ENCODE results near the gene MGAT5B. TPM values are rescaled to one million over a fixed set of nuclear protein-coding genes. Genes with fewer than 3 reads are reported as not detected.

MGAT5B gene
- total RNA-seq, 4 donors from 2014 or later: 0.78 to 1.5 (median 0.96) TPM

- 89 to 92% methylated on average over 9 of the region's 9 CpGs for WGBS, 2 donors
- H3K9me3 ChIP-seq: no peaks in the 10 kb centered on the region
- no peaks in the 10 kb centered on the region for H3K4me1 ChIP-seq
- H3K27ac ChIP-seq: no peak overlapping the region
- DNase-seq (ENCODE audit: low spot score in 2 of 2): no peak
- TF ChIP-seq, protein P1, sequence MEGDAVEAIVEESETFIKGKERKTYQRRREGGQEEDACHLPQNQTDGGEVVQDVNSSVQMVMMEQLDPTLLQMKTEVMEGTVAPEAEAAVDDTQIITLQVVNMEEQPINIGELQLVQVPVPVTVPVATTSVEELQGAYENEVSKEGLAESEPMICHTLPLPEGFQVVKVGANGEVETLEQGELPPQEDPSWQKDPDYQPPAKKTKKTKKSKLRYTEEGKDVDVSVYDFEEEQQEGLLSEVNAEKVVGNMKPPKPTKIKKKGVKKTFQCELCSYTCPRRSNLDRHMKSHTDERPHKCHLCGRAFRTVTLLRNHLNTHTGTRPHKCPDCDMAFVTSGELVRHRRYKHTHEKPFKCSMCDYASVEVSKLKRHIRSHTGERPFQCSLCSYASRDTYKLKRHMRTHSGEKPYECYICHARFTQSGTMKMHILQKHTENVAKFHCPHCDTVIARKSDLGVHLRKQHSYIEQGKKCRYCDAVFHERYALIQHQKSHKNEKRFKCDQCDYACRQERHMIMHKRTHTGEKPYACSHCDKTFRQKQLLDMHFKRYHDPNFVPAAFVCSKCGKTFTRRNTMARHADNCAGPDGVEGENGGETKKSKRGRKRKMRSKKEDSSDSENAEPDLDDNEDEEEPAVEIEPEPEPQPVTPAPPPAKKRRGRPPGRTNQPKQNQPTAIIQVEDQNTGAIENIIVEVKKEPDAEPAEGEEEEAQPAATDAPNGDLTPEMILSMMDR (IDR thresholded peaks at IDR 0.05): no peak
- TF ChIP-seq EP300 (IDR thresholded peaks at IDR 0.05) (no peak), POLR2A (IDR thresholded peaks at IDR 0.05) (no peak)
- H3K4me3 ChIP-seq: no peak overlapping the region
- H3K36me3 ChIP-seq: no peaks in the 10 kb centered on the region
- H3K27me3 ChIP-seq: peaks cover 0 to 16% of the 10 kb centered on the region in 2 donors
Measured at GRCh38 chr17:76953066-76953465, 84.9 kb downstream of the MGAT5B start.

DNA sequence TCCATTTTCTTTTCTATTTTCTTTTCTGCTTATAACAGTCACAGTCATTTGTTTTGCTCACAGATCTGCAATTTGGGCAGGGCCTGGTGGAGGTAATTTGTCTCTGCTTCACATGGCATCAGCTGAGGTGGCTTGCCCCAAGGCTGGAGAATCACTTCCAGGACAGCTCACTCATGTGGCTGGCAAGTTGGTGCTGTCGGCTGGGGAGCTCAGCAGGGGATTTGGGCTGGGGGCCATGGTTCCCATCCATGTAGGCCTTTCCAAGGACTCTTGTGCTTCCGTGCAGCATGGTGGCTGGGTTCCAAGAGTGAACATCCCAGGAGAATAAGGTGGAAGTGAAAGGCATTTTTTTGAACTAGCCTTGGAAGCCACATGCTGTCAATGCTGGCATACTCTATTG, 85.7 kb downstream of the MGAT5B start:
- Histone ChIP-seq H3K9me3 (no peaks in the 10 kb centered on the region), H3K27me3 (peaks cover 0 to 25% of the 10 kb centered on the region in 2 donors), H3K27ac (no peak overlapping the region), H3K4me3 (no peak overlapping the region), H3K4me1 (no peaks in the 10 kb centered on the region), H3K36me3 (no peaks in the 10 kb centered on the region)
- 39 to 66% methylated on average over 2 of the region's 2 CpGs for WGBS, 2 donors
- no peak for DNase-seq (ENCODE audit: low spot score in 2 of 2)
- TF ChIP-seq POLR2A (IDR thresholded peaks at IDR 0.05) (no peak), EP300 (IDR thresholded peaks at IDR 0.05) (no peak)
- TF ChIP-seq, protein P1 (IDR thresholded peaks at IDR 0.05): no peak

DNA sequence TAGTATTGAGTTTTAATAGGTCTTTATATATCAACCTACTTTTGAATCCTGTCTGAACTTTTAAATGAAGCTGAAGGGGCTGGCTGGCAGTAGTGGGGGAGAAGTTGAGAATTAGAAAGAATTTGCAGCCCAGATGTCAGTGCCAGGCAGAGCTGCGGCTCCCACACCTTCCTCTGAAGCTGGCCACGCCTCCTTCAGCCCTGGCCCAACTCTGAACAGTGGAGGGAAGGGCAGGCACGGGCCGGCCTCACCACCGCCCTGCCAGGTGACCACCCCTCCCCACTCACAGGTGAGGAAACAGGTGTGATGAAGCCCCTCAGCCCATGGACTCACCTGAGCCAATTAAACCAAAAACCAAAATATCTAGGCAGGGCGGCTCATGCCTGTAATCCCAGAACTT, 87.0 kb downstream of the MGAT5B start:
- no peaks in the 10 kb centered on the region for H3K36me3 ChIP-seq
- no peaks in the 10 kb centered on the region for H3K9me3 ChIP-seq
- H3K27ac ChIP-seq: no peak overlapping the region
- H3K27me3 ChIP-seq: peaks cover 0 to 32% of the 10 kb centered on the region in 2 donors
- no peak for DNase-seq (ENCODE audit: low spot score in 2 of 2)
- WGBS, 2 donors: 75 to 77% methylated on average over 6 of the region's 6 CpGs
- TF ChIP-seq POLR2A (IDR thresholded peaks at IDR 0.05): no peak
- TF ChIP-seq, protein P1 (IDR thresholded peaks at IDR 0.05): no peak
- TF ChIP-seq EP300 (IDR thresholded peaks at IDR 0.05): no peak
- no peak overlapping the region for H3K4me3 ChIP-seq
- H3K4me1 ChIP-seq: no peaks in the 10 kb centered on the region

DNA sequence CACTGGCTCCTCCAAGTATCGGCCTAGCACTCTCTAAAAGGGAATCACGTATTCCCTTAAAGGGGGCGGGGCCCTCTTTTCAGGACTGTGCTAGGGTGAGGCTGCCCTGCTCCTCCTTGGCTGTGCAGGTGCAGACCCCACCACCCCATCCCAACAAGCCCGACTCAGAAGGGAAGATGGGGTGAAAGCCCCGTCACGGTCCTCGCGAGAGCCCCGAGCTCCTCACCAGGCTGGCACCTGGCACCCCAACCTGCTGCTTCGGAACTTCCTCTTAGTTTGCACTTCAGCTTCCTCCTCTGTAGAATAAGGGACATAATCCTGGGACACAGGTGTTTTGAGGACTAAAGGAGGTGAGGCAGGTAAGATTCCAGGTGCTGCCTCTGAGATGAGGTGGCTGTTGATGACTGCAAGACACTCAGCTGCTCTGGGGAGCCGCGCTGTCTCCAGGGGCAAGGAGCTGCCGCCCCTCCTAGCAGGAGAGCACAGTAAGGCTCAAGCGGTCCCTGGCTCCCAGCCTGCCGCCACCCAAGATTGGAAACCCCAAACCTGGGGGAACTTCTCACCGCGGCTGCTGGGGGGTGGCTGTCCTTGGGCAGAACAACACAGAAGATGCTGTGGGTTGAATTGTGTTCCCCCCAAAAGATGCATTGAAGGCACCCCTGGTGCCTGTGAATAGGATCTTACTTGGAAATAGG, 88.8 kb downstream of the MGAT5B start:
- no peaks in the 10 kb centered on the region for H3K4me1 ChIP-seq
- 83 to 92% methylated on average over 17 of the region's 17 CpGs for WGBS, 2 donors
- no peaks in the 10 kb centered on the region for H3K9me3 ChIP-seq
- H3K27ac ChIP-seq: no peak overlapping the region
- TF ChIP-seq POLR2A (IDR thresholded peaks at IDR 0.05) (no peak), EP300 (IDR thresholded peaks at IDR 0.05) (no peak)
- TF ChIP-seq, protein P1 (IDR thresholded peaks at IDR 0.05): no peak
- DNase-seq (ENCODE audit: low spot score in 2 of 2): no peak
- no peak overlapping the region for H3K4me3 ChIP-seq
- no peaks in the 10 kb centered on the region for H3K36me3 ChIP-seq
- H3K27me3 ChIP-seq: peaks cover 0 to 32% of the 10 kb centered on the region in 2 donors

- no peaks in the 10 kb centered on the region for H3K9me3 ChIP-seq
- WGBS, 2 donors: 38 to 41% methylated on average over 28 of the region's 28 CpGs
- no peak for TF ChIP-seq EP300 (IDR thresholded peaks at IDR 0.05)
- TF ChIP-seq, protein P1 (IDR thresholded peaks at IDR 0.05): no peak
- no peak for TF ChIP-seq POLR2A (IDR thresholded peaks at IDR 0.05)
- no peaks in the 10 kb centered on the region for H3K36me3 ChIP-seq
- no peak overlapping the region for H3K27ac ChIP-seq
- H3K4me1 ChIP-seq: no peaks in the 10 kb centered on the region
- peaks cover 0 to 32% of the 10 kb centered on the region in 2 donors for H3K27me3 ChIP-seq
- no peak for DNase-seq (ENCODE audit: low spot score in 2 of 2)
- H3K4me3 ChIP-seq: no peak overlapping the region
Measured at GRCh38 chr17:76957678-76958464, 89.7 kb downstream of the MGAT5B start.

Data from tibial nerve (tissue), 4 donors.